Thyroid gland (tissue), 4 donors: Measurements from ENCODE around the gene GSTT2B.

ENCODE experiments used
- CTCF ChIP-seq, 6 experiments: fragments of 200-600 bp in 3 of 6; fragments of 450-650 bp in 3 of 6; sonication (generic) in 3 of 6; IDR thresholded peaks; one replicate each; pipeline ENCODE4 v1.5.1; 2016 to 2019; ENCODE audit warnings: antibody characterized with exemption in 6 of 6, mild to moderate bottlenecking in 2 of 6, inconsistent platforms in 1 of 6, moderate library complexity in 1 of 6
- POLR2A ChIP-seq, 2 donors: fragments of 450-650 bp; IDR thresholded peaks; one replicate each; pipeline ENCODE4 v1.6.1; 2017; ENCODE audit warnings: antibody characterized with exemption in 2 of 2, mild to moderate bottlenecking in 2 of 2, moderate library complexity in 1 of 2

GRCh38 chr22:23938328-23939016, 22.5 kb downstream of the GSTT2B start:
- TF ChIP-seq CTCF (IDR thresholded peaks at IDR 0.05) = no peak
- no peak for TF ChIP-seq POLR2A (IDR thresholded peaks at IDR 0.05)
